Measurements from ENCODE around the gene RPL41. TPM values are rescaled to one million over a fixed set of nuclear protein-coding genes. Genes with fewer than 3 reads are reported as not detected.

Gene RPL41
- total and polyA plus RNA-seq, 9 of the 15 experiments (the other 6 are each of a cell fraction or from before 2014, with no cell fraction given): 3,403 to 11,276 (median 5,604) TPM

GRCh38 chr12:56120158-56120846, 3.9 kb downstream of the RPL41 start (continued):
- TF ChIP-seq, protein P1, sequence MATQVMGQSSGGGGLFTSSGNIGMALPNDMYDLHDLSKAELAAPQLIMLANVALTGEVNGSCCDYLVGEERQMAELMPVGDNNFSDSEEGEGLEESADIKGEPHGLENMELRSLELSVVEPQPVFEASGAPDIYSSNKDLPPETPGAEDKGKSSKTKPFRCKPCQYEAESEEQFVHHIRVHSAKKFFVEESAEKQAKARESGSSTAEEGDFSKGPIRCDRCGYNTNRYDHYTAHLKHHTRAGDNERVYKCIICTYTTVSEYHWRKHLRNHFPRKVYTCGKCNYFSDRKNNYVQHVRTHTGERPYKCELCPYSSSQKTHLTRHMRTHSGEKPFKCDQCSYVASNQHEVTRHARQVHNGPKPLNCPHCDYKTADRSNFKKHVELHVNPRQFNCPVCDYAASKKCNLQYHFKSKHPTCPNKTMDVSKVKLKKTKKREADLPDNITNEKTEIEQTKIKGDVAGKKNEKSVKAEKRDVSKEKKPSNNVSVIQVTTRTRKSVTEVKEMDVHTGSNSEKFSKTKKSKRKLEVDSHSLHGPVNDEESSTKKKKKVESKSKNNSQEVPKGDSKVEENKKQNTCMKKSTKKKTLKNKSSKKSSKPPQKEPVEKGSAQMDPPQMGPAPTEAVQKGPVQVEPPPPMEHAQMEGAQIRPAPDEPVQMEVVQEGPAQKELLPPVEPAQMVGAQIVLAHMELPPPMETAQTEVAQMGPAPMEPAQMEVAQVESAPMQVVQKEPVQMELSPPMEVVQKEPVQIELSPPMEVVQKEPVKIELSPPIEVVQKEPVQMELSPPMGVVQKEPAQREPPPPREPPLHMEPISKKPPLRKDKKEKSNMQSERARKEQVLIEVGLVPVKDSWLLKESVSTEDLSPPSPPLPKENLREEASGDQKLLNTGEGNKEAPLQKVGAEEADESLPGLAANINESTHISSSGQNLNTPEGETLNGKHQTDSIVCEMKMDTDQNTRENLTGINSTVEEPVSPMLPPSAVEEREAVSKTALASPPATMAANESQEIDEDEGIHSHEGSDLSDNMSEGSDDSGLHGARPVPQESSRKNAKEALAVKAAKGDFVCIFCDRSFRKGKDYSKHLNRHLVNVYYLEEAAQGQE (IDR thresholded peaks at IDR 0.05; ENCODE audit: borderline replicate concordance): no peak
- TF ChIP-seq, protein P1 (CRISPR knock-in tag; IDR thresholded peaks at IDR 0.05; ENCODE audit: low read depth): no peak
- TF ChIP-seq HNRNPL (IDR thresholded peaks at IDR 0.05; ENCODE audit: low read depth, low read length) (no peak), MIER1 (IDR thresholded peaks at IDR 0.05; ENCODE audit: low read depth) (no peak), CCNT2 (IDR thresholded peaks at IDR 0.05; ENCODE audit: borderline replicate concordance, extremely low read depth, insufficient read length, low read depth, low read length) (no peak), ELF1 (tag; IDR thresholded peaks at IDR 0.05) (no peak), CC2D1A (IDR thresholded peaks at IDR 0.05) (no peak), ZNF3 (CRISPR knock-in tag; IDR thresholded peaks at IDR 0.05) (no peak), NEUROD1 (IDR thresholded peaks at IDR 0.05; ENCODE audit: borderline replicate concordance, low read depth, low read length, partially characterized antibody) (no peak), RBM14 (IDR thresholded peaks at IDR 0.05; ENCODE audit: borderline replicate concordance, insufficient read depth, low read depth, low read length) (no peak), PHF21A (IDR thresholded peaks at IDR 0.05; ENCODE audit: borderline replicate concordance, low read depth) (no peak), SAP30 (IDR thresholded peaks at IDR 0.05; ENCODE audit: borderline replicate concordance, insufficient read depth, low read depth, low read length, poor library complexity, severe bottlenecking) (no peak), C11orf30 (IDR thresholded peaks at IDR 0.05; ENCODE audit: low read depth) (peak; percentile 75), ZNF785 (CRISPR knock-in tag; IDR thresholded peaks at IDR 0.05) (no peak)
- TF ChIP-seq, protein P2, sequence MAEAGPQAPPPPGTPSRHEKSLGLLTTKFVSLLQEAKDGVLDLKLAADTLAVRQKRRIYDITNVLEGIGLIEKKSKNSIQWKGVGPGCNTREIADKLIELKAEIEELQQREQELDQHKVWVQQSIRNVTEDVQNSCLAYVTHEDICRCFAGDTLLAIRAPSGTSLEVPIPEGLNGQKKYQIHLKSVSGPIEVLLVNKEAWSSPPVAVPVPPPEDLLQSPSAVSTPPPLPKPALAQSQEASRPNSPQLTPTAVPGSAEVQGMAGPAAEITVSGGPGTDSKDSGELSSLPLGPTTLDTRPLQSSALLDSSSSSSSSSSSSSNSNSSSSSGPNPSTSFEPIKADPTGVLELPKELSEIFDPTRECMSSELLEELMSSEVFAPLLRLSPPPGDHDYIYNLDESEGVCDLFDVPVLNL (CRISPR knock-in tag; IDR thresholded peaks at IDR 0.05; ENCODE audit: low read depth): no peak
- TF ChIP-seq, protein P3, sequence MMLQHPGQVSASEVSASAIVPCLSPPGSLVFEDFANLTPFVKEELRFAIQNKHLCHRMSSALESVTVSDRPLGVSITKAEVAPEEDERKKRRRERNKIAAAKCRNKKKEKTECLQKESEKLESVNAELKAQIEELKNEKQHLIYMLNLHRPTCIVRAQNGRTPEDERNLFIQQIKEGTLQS (IDR thresholded peaks at IDR 0.05): peak; percentile 49; the same call in 1 of the 2 replicates
- TF ChIP-seq, protein P3 (CRISPR knock-in tag; conservative IDR thresholded peaks at IDR 0.05): no peak

Measured in K562 (cell line).